ENCODE results near the gene CBLIF.

The CBLIF gene

DNA sequence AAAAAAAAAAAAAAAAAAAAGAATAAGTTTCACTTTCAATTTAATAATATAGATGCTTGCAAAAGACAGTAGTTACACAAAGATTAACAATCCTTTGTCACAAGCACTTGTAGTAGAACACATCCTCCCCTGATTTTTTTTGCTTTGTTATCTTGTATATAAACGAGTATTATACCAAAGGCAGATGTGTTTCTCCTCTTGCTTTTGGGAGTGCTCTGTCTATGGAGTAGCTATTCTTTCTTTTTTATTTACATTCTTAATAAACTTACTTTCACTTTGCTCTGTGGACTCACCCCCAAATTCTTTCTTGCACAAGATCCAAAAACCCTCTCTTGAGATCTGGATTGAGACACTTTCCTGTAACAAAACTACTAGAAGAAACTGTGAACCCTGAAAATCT lies 31.3 kb downstream of the CBLIF start:
- DNase-seq (ENCODE audit: low read depth, low spot score), result no peak
- CTCF ChIA-PET, result no interaction called here
- TF ChIP-seq, protein P1, sequence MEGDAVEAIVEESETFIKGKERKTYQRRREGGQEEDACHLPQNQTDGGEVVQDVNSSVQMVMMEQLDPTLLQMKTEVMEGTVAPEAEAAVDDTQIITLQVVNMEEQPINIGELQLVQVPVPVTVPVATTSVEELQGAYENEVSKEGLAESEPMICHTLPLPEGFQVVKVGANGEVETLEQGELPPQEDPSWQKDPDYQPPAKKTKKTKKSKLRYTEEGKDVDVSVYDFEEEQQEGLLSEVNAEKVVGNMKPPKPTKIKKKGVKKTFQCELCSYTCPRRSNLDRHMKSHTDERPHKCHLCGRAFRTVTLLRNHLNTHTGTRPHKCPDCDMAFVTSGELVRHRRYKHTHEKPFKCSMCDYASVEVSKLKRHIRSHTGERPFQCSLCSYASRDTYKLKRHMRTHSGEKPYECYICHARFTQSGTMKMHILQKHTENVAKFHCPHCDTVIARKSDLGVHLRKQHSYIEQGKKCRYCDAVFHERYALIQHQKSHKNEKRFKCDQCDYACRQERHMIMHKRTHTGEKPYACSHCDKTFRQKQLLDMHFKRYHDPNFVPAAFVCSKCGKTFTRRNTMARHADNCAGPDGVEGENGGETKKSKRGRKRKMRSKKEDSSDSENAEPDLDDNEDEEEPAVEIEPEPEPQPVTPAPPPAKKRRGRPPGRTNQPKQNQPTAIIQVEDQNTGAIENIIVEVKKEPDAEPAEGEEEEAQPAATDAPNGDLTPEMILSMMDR (IDR thresholded peaks at IDR 0.05; ENCODE audit: insufficient read depth, low read length, missing control alignments), result no peak
- POLR2A ChIA-PET, result no interaction called here
- H3K4me3 ChIP-seq (ENCODE audit: low read depth, low read length), result no peak overlapping the region

- no peak for DNase-seq (ENCODE audit: low read depth, low spot score)
- TF ChIP-seq, protein P1 (IDR thresholded peaks at IDR 0.05; ENCODE audit: insufficient read depth, low read length, missing control alignments), result no peak
- ChIA-PET CTCF (no interaction called here), POLR2A (no interaction called here)
- H3K4me3 ChIP-seq (ENCODE audit: low read depth, low read length), result no peak overlapping the region
These were observed 31.9 kb downstream of the CBLIF start for GRCh38 chr11:59813364-59813763.

- no peak for DNase-seq (ENCODE audit: low read depth, low spot score)
- TF ChIP-seq, protein P1 (IDR thresholded peaks at IDR 0.05; ENCODE audit: insufficient read depth, low read length, missing control alignments), result no peak
- ChIA-PET POLR2A (no interaction called here), CTCF (interaction anchor here (0.5 to 0.7 kb wide), 2 partner anchors 11 to 59 kb away, joined by 3 read pairs; no protein-coding TSS in a partner anchor)
- no peak overlapping the region for H3K4me3 ChIP-seq (ENCODE audit: low read depth, low read length)
These were observed 33.1 kb downstream of the CBLIF start for GRCh38 chr11:59812220-59812619.

- CTCF ChIA-PET, result interaction anchor here (3.0 to 4.0 kb wide), 2 partner anchors 10 to 56 kb away, joined by 16 to 35 read pairs; partner anchors contain the start of gene STX3
- POLR2A ChIA-PET, result interaction anchor here (1.0 kb wide), 1 partner anchor 56 kb away, joined by 4 read pairs; the partner anchor contains the start of gene STX3
- no peak for DNase-seq (ENCODE audit: low read depth, low spot score)
- H3K4me3 ChIP-seq (ENCODE audit: low read depth, low read length), result peak overlapping the region; percentile 99
- TF ChIP-seq, protein P1 (IDR thresholded peaks at IDR 0.05; ENCODE audit: insufficient read depth, low read length, missing control alignments), result no peak
These were observed 34.4 kb downstream of the CBLIF start for GRCh38 chr11:59810911-59811259.

GRCh38 chr11:59810189-59810910 lies 34.9 kb downstream of the CBLIF start, which contains the start of gene MRPL16:
Gene MRPL16 (minus strand): TSS chr11:59810778. CDS start chr11:59810658, 120 bp downstream.
- TF ChIP-seq, protein P1 (IDR thresholded peaks at IDR 0.05; ENCODE audit: insufficient read depth, low read length, missing control alignments), result no peak
- peak within 1 kb of the TSS; percentile 99 for H3K4me3 ChIP-seq (ENCODE audit: low read depth, low read length)
- peak; percentile 36 for DNase-seq (ENCODE audit: low read depth, low spot score)
- ChIA-PET CTCF (interaction anchor here (1.4 to 4.0 kb wide), 4 partner anchors 9 to 56 kb away, joined by 3 to 35 read pairs (median 10); partner anchors contain the start of gene STX3), POLR2A (interaction anchor here (1.0 kb wide), 1 partner anchor 55 kb away, joined by 4 read pairs; the partner anchor contains the start of gene STX3)

DNA sequence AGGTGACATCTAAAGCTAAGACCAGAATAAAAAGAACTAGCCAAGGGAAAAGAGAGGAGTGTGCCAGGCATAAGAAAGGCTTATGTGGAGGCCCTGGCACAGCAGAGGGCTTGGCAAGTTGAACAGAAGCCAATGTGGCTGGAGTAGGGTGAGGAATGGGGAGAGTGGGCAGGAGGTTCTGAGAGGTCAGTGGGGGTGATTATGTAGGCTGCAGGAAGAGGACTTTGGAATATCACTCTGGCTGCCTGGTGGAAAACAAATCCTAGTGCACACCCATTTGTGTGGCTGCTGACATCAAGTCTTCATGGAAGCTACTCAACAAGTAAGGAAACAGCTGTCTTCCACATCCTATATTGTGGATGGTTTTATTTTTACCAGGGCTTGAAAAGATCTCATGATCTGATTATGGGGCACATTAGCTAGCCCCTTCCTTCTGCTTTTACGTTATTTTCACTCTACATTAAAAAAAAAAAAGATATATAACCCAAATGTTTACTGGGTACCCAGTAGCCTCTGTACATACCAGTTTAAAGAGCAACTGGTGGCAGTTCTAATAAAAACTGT lies 38.2 kb downstream of the CBLIF start:
- DNase-seq (ENCODE audit: low read depth, low spot score), result no peak
- CTCF ChIA-PET, result interaction anchor here (1.3 to 4.0 kb wide), 2 partner anchors 31 to 53 kb away, joined by 3 to 35 read pairs; partner anchors contain the start of gene STX3
- POLR2A ChIA-PET, result interaction anchor here (1.9 kb wide), 1 partner anchor 52 kb away, joined by 7 read pairs; the partner anchor contains the start of gene STX3
- H3K4me3 ChIP-seq (ENCODE audit: low read depth, low read length), result no peak overlapping the region
- TF ChIP-seq, protein P1 (IDR thresholded peaks at IDR 0.05; ENCODE audit: insufficient read depth, low read length, missing control alignments), result no peak
